ENCODE data around the gene GIGYF1.
"Not testable (repeated sequence)": the region's sequence is repeated elsewhere in the genome, so short reads cannot be mapped to it uniquely, and the experiment has no call there.

GIGYF1 gene

DNA sequence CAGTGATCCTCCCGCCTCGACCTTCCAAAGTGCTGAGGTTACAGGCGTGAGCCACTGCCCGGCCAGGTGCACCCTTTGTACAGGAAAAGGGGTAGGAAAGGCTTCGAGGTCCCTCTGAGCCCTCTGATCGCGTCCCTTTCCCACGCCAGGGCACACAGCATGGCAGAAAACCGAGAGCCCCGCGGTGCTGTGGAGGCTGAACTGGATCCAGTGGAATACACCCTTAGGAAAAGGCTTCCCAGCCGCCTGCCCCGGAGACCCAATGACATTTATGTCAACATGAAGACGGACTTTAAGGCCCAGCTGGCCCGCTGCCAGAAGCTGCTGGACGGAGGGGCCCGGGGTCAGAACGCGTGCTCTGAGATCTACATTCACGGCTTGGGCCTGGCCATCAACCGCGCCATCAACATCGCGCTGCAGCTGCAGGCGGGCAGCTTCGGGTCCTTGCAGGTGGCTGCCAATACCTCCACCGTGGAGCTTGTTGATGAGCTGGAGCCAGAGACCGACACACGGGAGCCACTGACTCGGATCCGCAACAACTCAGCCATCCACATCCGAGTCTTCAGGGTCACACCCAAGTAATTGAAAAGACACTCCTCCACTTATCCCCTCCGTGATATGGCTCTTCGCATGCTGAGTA is 12.7 kb upstream of the GIGYF1 start:
- no peak for DNase-seq (ENCODE audit: low read depth)

DNA sequence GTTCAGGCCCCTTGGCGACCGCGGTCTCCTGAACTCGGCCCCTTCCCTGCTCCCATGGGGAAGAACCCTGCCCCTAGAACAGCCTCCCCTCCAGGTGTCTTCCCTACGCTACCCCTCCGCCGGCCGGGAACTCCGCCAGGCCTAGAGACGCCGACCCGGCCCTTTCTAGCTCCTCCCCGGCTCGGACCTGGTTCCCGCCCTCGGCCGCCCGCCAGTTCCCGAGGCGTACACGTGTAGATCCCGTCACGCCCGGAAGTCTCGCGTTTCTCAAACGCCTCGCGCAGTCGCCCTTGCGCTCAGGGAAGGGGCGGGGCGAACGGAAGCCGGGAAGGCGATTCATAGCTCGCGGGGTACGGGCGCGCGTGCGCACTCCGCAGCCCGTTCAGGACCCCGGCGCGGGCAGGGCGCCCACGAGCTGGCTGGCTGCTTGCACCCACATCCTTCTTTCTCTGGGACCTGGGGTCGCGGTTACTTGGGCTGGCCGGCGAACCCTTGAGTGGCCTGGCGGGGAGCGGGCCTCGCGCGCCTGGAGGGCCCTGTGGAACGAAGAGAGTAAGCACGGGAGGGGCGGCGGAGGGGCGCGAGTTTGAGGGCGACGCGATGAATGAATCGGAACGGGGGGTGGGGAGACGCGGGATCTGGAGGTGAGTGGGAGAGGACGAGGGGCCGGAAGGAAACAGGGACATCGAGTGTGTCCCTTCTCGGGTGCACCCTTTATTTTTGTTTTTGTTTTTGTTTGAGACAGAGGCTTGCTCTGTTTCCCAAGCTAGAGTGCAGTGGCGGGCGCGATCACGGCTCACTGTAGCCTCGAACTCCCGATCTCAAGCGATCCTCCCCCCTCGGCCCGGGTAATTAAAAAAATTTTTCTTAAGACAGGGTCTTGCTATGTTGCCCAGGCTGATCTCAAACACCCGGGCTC is 12.0 kb upstream of the GIGYF1 start, which contains the start of gene POP7:
Gene POP7, plus strand, starts transcription at position 369 of the 919 bp plus-strand sequence. CDS start 710 bp downstream, outside the sequence.
- peak; percentile 99 for DNase-seq (ENCODE audit: low read depth)

DNA sequence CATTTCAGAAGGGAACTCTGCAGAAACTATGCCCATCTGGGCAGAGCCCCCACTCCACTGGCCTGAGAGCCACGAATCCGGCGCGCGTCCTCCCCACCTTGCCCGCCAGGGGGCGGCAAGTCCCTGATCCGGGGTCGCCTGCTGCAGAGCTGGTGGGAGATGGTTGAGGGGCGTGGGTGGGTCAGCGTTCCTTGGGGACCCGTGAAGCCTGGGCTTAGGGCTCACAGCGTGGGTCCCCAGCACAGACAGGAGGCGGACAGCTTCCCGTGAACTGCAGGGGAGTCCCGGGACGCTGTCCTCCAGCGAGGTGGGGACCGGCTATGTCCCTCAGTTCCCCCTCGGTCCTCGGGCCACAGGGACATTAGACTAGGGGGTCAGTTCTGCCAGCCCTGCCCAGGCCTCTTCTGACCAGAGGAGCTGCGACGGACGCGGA is 11.3 kb upstream of the GIGYF1 start:
- peak; percentile 85 for DNase-seq (ENCODE audit: low read depth)

DNA sequence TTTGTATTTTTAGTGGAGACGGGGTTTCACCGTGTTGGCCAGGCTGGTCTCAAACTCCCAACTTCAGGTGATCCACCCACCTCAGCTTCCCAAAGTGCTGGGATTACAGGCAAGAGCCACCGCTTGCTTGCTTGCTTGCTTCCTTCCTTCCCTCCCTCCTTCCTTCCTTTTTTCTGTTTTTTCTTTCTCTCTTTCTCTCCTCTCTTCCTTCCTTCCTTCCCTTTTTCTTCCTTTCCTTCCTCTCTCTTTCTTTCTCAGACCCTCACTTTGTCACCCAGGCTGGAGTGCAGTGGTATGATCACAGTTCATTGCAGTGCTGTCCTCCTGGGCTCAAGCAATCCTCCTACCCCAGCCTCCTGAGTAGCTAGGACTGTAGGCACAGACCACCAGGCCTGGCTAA is 7.0 kb upstream of the GIGYF1 start:
- DNase-seq (ENCODE audit: low read depth): not testable (repeated sequence)

DNA sequence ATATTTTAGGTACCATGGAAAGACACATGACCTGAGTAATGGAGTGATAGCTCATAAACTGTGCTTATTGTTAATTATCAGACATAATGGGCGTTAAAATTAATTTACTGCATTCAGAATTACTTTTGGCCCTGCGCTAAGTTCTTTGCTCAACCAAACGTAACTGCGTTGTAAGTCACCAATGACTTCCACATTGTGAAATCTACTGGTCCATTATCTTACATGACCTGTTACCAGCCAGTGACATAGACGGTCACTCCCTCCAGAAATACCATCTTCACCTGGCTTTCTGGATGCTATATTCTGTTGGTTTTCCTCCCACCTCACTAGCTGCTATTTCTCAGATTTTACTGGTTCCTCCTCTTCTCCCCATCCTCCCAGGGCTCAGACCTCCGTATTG is 5.0 kb upstream of the GIGYF1 start:
- DNase-seq (ENCODE audit: low read depth): no peak

DNA sequence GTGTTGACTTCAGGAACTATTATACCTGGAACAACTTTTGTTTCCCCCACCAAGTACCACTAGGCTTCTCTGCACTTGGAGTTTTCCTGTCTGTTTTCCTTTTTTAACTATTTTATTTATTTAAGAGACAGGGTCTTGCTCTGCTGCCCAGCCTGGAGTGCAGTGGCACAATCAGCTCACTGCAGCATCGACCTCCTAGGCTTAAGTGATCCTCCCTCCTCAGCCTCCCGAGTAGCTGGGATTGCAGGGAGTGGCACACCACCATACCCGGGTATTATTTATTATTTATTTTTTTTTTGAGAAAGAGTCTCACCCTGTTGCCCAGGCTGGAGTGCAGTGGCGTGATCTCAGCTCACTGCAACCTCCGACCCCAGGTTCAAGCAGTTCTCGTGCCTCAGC is 2.1 kb upstream of the GIGYF1 start:
- no peak for DNase-seq (ENCODE audit: low read depth)

DNA sequence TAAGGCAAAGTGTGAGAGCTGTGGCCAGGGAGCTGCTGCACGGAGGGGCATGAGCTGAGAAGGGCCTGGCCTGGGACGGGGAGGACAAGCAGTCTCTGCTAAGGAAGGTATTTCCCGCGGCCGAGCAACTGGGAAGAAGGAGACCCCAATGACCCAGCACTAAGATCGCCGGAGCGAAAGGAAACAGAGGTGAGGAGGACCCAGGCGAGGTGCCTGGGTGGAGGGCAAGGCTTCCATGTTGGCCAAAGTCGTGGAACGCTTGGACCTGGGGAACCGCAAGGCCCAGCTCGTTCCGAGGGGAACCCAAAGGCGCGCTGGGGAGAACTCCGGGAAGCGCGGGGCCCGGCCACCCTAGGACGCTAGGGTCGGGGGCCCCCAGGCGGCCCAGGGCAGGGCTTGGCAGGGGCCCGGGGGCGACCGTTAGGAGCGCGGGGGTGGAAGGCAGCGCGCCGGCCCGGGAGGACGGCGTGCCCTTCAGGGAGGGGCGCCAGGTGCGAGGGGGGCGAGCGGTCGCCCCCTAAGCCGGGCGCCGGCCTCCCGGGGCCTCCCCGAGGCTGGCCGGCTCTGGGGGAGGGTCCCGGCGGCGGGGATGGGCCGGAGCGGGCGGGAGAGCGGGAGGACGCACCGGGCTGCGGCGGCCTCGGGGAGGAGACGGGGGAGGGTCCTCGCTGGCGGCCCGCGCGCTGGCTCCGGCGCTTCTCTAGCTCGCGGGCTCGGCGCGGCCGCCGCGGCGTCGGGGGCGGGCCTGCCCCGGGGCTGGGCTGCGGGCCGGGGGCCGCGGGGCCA is 545 bp downstream of the GIGYF1 start:
- no peak for DNase-seq (ENCODE audit: low read depth)

DNA sequence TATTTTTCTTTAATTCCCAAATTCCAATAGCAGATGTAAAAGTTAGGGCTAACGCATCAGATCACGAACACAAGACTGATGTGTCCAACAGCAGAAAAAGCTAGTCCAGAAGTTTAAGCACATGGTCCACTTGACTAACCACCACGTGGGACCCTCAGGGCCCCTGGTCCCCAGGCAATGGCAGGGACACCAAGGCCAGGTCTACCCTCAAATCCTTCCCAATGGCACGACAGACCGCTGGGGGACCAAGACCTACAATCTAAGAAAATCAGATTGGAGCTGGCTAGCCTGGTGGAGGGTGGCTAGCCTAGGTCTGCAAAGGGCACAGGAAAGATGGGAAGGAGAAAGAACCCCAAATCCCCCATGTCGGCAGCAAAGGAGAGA is 1.5 kb downstream of the GIGYF1 start:
- no peak for DNase-seq (ENCODE audit: low read depth)

DNA sequence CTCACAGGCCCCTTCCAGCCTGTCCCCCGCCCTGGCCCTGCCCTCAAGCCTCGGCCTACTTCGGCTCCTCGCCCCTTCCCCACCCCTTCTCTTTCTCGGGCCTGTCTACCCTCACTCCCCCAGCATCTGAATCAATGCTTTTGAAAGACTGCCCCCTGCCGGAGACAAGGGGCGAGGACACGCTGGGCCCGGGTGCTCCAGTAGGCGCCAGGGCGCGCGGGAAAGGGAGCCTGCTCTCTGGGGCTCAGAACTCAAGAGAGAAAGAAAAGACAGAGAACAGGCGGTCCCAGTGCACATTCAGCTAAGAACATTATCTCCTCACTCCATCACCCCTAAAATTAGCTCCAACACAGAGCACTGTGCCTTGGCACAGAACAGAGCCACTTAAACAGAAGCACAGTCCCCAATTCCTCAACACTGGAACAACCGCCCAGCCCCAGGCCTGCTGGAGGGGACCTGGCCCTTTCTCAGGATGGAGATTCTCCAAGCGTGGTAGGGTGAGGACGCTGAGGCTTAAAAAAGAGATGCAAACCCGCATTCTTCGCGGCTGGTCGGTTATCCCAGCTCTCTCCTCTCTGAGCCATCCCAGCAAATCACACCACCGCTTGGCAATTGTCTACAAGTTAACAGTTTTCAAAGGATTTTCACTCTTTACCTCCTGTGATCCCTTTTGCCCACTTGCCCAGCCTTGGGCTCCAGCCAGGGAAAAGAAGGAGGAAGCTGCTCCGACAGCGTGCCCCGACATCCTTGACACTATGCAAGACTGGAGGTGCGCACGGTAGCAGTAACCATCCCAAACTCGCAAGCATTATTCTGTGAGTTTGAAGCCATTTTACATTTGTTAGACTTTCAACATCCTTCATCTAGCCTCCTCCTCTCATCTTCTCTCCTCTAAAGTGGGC is 2.1 kb downstream of the GIGYF1 start:
- DNase-seq (ENCODE audit: low read depth): peak; percentile 79

DNA sequence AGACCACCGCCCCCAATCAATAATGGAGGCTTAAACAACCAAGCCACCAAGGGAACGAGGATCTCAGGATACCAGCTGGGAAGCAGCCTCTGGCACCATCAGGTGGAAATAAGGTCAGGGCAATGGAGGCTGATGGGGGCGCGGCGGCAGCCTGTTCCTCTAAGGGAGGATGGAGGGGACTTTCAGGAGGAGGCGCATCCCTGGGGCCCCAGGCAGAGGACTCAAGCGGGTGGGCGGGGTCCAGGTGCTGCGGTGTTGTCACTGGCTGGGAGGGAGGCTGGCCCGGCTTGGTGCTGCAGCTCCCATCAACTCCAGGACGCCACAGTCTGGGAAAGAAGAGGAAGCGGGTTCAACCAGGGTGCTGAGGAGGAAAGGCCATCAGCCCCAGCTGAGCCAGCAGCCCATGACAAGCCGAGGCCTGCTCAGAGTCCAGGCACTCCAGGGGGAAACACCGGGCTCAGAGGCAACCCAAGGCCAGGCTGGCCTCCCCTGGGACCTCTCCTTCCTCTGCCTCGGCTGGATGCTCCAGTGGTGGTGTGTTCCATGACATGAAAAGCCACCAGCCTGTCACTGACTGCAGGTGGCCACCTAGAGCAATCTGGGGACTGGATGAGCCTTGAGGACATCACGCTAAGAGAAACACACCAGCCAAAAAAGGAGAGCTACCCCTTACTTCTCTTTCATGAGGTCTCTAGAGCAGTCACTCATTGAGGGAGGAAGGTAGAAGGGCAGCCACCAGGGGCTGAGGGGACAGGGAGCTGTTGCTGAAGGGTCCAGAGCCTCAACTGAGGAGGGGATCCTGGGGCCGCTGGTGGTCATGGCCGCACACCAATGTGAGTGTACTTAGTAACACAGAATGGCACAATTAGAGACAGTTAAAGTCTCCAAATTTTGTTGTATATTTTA is 4.6 kb downstream of the GIGYF1 start:
- no peak for DNase-seq (ENCODE audit: low read depth)

DNA sequence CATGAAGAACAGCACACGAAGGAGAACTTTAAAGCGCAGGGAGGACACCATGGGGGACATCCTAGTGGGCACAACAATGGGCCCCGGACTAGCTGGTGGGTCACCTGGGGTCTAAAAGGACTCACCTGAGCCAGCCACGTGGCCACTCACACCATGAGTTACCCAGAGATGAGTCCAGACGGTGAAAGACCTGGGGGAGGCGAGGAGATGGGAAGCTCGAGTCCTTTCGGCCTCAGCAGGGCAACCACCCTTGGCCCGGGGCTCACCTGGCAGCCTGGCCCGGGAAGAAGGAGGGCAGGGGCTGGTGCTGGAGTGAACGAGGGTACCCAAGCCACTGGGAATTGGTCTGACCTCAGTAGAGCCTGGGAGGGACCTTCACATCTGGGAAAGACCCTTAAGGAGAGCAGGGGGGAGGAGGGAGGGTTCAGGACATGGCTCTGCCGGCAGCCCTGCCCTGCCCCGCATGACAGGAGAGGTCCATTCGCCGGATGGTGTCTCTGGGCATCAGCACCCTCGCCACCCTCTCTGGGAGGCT is 5.7 kb downstream of the GIGYF1 start:
- no peak for DNase-seq (ENCODE audit: low read depth)

DNA sequence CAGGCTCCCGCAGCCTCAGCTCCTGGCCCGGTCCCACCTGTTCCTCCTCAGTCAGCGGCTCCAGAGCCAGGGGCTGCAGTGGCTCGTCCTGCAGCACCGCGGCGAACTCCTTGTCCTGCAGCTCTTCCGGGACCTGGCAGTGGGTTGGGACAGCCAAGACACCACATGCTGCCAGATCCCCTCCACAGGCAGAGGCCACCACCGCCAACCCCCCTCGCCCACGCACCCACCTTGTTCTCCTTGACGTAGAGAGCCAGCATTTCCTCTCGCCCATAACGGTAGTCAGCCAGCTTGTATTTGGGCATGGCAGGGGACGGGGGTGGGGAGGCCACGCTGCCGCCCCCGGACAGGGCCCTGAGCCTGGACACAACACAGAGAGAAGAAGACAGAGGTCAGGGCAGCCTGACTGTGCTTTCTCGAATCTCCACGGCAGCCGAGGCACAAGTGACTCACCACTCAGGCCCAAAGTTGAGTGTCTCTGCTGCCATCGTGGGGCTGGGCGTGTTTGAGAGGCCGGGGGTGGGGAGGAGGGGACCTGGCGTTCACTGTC is 6.2 kb downstream of the GIGYF1 start:
- no peak for DNase-seq (ENCODE audit: low read depth)

DNA sequence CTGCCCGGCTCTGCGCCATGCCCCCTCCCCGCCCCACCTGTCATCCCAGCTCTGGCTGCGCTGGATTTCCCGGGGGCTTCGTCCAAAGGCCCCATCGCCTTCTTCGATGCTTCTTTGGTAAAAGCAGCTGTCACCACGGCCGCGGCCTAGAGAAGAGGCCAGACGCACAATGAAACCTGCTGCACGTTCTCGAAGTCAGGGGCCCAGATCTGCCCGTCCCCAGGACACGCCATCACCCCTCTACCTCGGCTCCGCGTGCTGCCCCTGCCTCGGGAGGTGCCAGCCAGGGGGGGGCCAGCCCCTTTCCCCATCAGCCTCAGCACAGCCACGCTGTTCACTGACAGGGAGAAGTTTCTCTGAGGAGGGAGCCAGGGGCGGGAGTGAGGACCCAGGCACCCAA is 6.8 kb downstream of the GIGYF1 start:
- no peak for DNase-seq (ENCODE audit: low read depth)

DNA sequence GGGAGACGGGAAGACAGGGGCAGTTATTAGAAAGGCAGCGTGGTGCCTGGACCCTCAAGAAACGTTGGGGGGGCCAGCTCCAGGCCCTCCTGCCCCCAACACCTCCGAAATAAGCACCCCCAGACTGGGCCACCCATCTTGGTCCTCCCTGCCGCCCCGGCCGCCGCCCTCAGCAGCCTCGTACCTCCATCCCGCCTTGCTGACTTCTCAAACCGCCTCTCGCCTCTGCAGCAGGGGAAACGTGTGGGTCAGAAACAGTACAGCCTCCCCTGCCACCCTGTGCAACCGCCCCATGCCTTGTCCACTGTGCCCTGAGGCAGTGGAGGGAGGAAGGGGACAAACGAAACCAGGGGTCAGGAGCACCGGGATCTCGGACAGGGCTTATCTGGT is 7.2 kb downstream of the GIGYF1 start:
- DNase-seq (ENCODE audit: low read depth): no peak

DNA sequence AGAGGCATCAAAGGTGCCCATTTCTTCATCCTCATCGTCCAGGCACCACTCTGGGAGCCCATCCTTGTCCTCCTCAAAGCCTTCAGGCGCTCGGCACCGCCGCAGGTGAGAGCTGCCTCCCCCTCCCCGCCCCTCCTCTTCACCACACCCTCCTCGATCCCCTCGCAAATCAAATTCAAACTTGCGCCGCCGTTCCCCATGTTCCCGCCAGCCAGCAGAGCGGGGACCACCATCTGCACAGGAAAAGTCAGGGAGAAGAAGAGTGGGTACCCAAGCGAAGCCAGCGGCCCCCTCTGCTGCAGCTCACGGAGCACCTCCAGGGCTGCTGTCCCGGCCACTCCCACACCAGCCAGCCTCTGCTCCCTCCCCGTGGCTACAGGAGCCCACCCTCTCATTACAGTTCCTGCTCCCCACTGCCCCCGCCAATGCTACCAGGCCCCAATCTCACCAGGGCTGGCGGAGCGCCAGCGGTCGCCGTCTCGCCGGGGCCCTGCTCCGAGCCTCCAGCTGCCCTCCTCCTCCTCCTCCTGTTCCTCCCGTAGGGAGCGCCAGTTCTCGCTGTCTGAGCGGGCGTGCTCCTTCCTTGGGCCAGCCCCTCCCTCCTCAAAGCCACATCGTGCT is 7.7 kb downstream of the GIGYF1 start:
- DNase-seq (ENCODE audit: low read depth): no peak

DNA sequence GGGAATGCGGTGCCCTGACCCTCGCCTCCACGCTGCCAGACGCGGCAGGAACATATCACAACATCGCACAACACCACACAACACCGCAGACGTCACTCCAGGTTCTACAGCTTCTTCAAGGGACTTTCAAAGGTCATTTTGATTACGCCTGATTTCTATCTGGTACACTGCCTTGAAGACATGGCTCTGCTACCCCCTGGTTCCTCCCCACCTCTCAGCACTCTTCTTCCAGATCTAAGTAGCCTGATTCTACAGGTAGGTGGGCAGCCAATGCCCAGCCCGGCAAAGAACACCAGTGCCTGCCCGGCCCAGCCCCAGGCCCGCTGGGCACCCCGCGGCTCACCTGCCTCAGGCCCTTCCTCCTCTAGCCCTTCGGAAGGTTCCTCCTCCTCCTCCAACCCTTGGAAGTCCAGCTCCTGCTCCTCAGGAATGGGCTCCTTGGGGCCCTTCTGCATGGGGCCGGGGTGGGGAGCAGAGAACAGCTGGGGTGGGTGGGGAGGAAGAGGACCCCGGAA is 8.4 kb downstream of the GIGYF1 start:
- no peak for DNase-seq (ENCODE audit: low read depth)

DNA sequence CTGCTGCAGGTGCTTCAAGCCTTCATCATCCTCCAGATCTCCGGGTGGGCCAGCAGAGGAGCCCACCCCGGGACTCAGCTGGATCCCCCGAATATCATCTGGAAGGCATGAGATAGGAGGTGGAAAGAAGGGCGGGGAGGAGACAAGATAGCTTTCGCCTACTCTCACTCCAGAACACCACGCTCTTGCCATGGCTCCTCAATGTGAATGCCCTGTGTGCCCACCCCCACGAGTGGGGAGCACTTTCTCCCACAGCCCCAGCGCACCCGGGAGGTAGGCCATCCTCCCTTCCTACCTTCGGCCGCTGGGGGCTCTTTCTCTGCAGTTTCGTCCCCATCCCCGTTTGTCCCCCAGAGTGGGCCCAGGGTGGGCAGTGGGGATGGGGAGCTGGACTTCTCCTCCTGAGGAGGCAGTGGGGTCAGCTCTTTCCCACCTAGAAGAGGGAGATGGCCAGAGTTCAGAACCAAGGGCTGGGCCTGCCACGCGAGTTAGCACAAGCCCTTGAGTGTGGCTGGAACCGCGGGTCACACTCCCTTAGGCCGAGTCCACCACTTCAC is 8.9 kb downstream of the GIGYF1 start:
- DNase-seq (ENCODE audit: low read depth): no peak

DNA sequence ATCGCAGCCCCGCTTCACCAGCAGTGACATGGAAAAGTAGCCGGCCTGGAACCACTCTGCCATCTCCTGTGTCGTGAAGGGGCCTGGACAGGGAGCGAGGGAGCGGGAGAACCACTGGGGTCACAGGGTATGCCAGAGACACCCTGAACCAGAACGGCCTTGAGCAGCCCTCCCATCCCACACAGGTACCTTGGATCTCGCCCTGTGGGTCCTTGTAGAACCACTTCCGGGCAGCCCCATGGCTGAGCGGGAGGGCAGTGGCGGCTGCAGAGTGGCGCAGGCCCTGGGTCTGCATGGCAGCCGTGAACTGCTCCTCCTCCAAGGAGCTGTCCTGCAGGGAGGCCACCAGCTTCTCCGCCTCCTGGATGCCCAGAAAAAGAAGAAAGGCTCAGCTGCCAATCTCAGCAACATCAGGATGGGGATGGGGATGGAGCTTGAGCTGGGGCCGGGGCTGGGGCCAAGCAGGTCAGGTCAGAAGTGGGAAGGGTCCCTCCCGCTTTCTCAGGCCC is 9.5 kb downstream of the GIGYF1 start:
- DNase-seq (ENCODE audit: low read depth): no peak

Measured in activated T-cell treated with anti-CD3 and anti-CD28 coated beads for 48 hours (primary cell).